ENCODE data around the gene S100PBP.
"Not testable (repeated sequence)": the region's sequence is repeated elsewhere in the genome, so short reads cannot be mapped to it uniquely, and the experiment has no call there.

Gene S100PBP

DNA sequence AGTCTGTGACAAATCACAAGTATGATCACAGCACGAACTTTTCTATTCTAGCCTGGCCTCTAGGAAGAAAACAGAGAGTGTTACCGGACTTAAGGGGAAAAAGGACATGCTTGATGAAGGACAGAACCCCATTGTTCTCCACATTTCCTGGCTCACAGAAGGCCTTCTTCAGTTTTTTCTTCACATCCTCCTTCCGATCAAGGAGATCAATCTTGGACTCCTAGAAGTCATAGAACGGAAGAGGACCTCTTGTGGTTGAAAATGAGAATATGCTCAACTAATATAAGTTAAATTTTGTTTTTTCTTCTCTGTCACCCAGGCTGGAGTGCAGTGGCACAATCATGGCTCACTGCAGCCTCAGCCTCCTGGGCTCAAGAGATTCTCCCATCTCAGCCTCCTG, 30.6 kb upstream of the S100PBP start:
- Histone ChIP-seq H3K4me1 (ENCODE audit: insufficient read depth, low read length, poor library complexity, severe bottlenecking) (no peaks in the 10 kb centered on the region), H3K4me2 (ENCODE audit: low read depth, low read length, poor library complexity, severe bottlenecking) (no peak overlapping the region), H3F3A (ENCODE audit: low read depth) (no peaks in the 10 kb centered on the region), H2AFZ (ENCODE audit: low read length) (no peak overlapping the region), H3K36me3 (ENCODE audit: insufficient read depth, low read length) (peaks cover 85% of the 10 kb centered on the region), H3K79me2 (ENCODE audit: insufficient read depth, low read length) (no peaks in the 10 kb centered on the region), H4K20me1 (ENCODE audit: insufficient read depth, low read length, poor library complexity, severe bottlenecking) (no peaks in the 10 kb centered on the region), H3K4me3 (ENCODE audit: low read length, poor library complexity, severe bottlenecking) (no peak overlapping the region), H3K9ac (ENCODE audit: low read depth, low read length, poor library complexity, severe bottlenecking) (no peak overlapping the region), H3K9me2 (replicated peaks; ENCODE audit: low read depth, low read length) (no peaks in the 10 kb centered on the region), H3K27me3 (ENCODE audit: insufficient read depth, low read length, poor library complexity, severe bottlenecking) (no peaks in the 10 kb centered on the region), H3K9me3 (ENCODE audit: insufficient read depth, low read depth, low read length) (no peaks in the 10 kb centered on the region)
- TF ChIP-seq, protein P1, sequence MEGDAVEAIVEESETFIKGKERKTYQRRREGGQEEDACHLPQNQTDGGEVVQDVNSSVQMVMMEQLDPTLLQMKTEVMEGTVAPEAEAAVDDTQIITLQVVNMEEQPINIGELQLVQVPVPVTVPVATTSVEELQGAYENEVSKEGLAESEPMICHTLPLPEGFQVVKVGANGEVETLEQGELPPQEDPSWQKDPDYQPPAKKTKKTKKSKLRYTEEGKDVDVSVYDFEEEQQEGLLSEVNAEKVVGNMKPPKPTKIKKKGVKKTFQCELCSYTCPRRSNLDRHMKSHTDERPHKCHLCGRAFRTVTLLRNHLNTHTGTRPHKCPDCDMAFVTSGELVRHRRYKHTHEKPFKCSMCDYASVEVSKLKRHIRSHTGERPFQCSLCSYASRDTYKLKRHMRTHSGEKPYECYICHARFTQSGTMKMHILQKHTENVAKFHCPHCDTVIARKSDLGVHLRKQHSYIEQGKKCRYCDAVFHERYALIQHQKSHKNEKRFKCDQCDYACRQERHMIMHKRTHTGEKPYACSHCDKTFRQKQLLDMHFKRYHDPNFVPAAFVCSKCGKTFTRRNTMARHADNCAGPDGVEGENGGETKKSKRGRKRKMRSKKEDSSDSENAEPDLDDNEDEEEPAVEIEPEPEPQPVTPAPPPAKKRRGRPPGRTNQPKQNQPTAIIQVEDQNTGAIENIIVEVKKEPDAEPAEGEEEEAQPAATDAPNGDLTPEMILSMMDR (conservative IDR thresholded peaks at IDR 0.05; ENCODE audit: low read length), result peak; percentile 43
- TF ChIP-seq EZH2phosphoT487 (IDR thresholded peaks at IDR 0.05; ENCODE audit: borderline replicate concordance), result no peak

DNA sequence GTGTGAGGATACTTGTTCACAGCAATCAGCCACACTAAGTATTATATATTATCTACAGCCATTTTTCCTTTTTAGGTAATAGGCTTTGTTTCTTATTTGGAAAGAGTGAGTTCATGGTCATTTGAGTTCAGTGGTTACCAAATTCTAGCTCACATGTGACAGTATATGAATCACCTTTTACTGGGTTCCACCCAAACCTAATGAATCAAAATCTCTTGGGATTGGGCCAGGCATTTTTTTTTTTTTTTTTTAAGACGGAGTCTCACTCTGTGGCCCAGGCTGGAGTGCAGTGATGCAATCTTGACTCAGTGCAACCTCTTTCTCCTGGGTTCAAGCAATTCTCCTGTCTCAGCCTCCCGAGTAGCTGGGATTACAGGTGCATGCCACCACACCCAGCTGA, 28.1 kb upstream of the S100PBP start:
- H3K9ac ChIP-seq (ENCODE audit: low read depth, low read length, poor library complexity, severe bottlenecking); H3K4me3 ChIP-seq (ENCODE audit: low read length, poor library complexity, severe bottlenecking); H3K79me2 ChIP-seq (ENCODE audit: insufficient read depth, low read length); H3K9me2 ChIP-seq (replicated peaks; ENCODE audit: low read depth, low read length); H3K4me1 ChIP-seq (ENCODE audit: insufficient read depth, low read length, poor library complexity, severe bottlenecking); H3K27me3 ChIP-seq (ENCODE audit: insufficient read depth, low read length, poor library complexity, severe bottlenecking); H3K9me3 ChIP-seq (ENCODE audit: insufficient read depth, low read depth, low read length); H3K4me2 ChIP-seq (ENCODE audit: low read depth, low read length, poor library complexity, severe bottlenecking); H3F3A ChIP-seq (ENCODE audit: low read depth); H4K20me1 ChIP-seq (ENCODE audit: insufficient read depth, low read length, poor library complexity, severe bottlenecking); H2AFZ ChIP-seq (ENCODE audit: low read length): not testable (repeated sequence)
- peaks cover 82% of the 10 kb centered on the region for H3K36me3 ChIP-seq (ENCODE audit: insufficient read depth, low read length)

DNA sequence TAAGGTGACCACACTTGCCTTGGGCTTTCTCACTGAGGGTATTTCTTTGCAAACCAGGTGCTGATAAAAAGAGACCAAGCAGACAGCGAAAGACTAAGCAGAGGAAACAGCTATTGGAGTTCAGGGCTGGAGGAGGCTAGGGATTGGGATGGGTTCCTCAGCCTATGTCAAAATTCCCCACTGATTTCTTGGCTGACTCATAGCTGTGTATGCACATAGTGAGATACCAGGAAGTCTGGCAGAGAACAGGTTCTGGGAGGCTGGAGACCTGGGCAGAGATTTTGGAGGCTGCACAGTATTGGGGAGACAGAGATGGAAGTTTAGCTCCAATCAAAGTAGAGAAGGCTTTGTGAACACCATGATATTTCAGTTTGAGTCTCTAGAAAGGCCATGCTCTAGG, 25.6 kb upstream of the S100PBP start:
- Histone ChIP-seq H3K4me1 (ENCODE audit: insufficient read depth, low read length, poor library complexity, severe bottlenecking) (no peaks in the 10 kb centered on the region), H3F3A (ENCODE audit: low read depth) (no peaks in the 10 kb centered on the region), H2AFZ (ENCODE audit: low read length) (no peak overlapping the region), H3K4me3 (ENCODE audit: low read length, poor library complexity, severe bottlenecking) (no peak overlapping the region), H3K79me2 (ENCODE audit: insufficient read depth, low read length) (no peaks in the 10 kb centered on the region), H3K9ac (ENCODE audit: low read depth, low read length, poor library complexity, severe bottlenecking) (no peak overlapping the region), H3K36me3 (ENCODE audit: insufficient read depth, low read length) (peaks cover 77% of the 10 kb centered on the region), H3K9me3 (ENCODE audit: insufficient read depth, low read depth, low read length) (no peaks in the 10 kb centered on the region), H3K9me2 (replicated peaks; ENCODE audit: low read depth, low read length) (no peaks in the 10 kb centered on the region), H3K4me2 (ENCODE audit: low read depth, low read length, poor library complexity, severe bottlenecking) (no peak overlapping the region), H3K27me3 (ENCODE audit: insufficient read depth, low read length, poor library complexity, severe bottlenecking) (no peaks in the 10 kb centered on the region), H4K20me1 (ENCODE audit: insufficient read depth, low read length, poor library complexity, severe bottlenecking) (no peaks in the 10 kb centered on the region)
- no peak for TF ChIP-seq EZH2phosphoT487 (IDR thresholded peaks at IDR 0.05; ENCODE audit: borderline replicate concordance)
- TF ChIP-seq, protein P1 (conservative IDR thresholded peaks at IDR 0.05; ENCODE audit: low read length), result no peak

DNA sequence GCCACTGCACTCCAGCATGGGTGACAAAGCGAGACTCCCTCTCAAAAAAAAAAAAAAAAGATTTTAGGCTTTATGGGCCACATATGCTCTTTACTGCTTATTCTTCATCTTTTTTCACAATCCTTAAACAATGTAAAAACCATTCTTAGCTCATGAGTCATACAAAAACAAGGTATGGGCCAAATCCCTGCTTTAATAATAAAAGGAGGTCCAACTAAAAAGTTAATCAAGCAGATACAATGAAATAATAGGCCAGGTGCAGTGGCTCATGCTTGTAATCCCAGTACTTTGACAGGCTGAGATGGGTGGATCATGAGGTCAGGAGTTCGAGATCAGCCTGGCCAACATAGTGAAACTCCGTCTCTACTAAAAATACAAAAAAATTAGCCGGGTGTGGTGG, 21.7 kb upstream of the S100PBP start:
- H3K4me3 ChIP-seq (ENCODE audit: low read length, poor library complexity, severe bottlenecking); H4K20me1 ChIP-seq (ENCODE audit: insufficient read depth, low read length, poor library complexity, severe bottlenecking); H3K4me2 ChIP-seq (ENCODE audit: low read depth, low read length, poor library complexity, severe bottlenecking); H3K4me1 ChIP-seq (ENCODE audit: insufficient read depth, low read length, poor library complexity, severe bottlenecking); H3F3A ChIP-seq (ENCODE audit: low read depth); H3K79me2 ChIP-seq (ENCODE audit: insufficient read depth, low read length); H3K9ac ChIP-seq (ENCODE audit: low read depth, low read length, poor library complexity, severe bottlenecking); H3K27me3 ChIP-seq (ENCODE audit: insufficient read depth, low read length, poor library complexity, severe bottlenecking); H2AFZ ChIP-seq (ENCODE audit: low read length); H3K9me3 ChIP-seq (ENCODE audit: insufficient read depth, low read depth, low read length); H3K9me2 ChIP-seq (replicated peaks; ENCODE audit: low read depth, low read length): not testable (repeated sequence)
- H3K36me3 ChIP-seq (ENCODE audit: insufficient read depth, low read length), result peaks cover 72% of the 10 kb centered on the region

All from Loucy (cell line).